ENCODE results near the gene L2HGDH. TPM values are rescaled to one million over a fixed set of nuclear protein-coding genes. Genes with fewer than 3 reads are reported as not detected.

Gene L2HGDH
- total and polyA plus RNA-seq, 9 of the 15 experiments (the other 6 are each of a cell fraction or from before 2014, with no cell fraction given): 1.7 to 16.1 (median 10.5) TPM

GRCh38 chr14:50285861-50286260 is 26.2 kb downstream of the L2HGDH start (continued):
- TF ChIP-seq MYBL2 (IDR thresholded peaks at IDR 0.05; ENCODE audit: low read depth) (no peak), MYBL2 (CRISPR knock-in tag; IDR thresholded peaks at IDR 0.05; ENCODE audit: borderline replicate concordance) (no peak)

DNA sequence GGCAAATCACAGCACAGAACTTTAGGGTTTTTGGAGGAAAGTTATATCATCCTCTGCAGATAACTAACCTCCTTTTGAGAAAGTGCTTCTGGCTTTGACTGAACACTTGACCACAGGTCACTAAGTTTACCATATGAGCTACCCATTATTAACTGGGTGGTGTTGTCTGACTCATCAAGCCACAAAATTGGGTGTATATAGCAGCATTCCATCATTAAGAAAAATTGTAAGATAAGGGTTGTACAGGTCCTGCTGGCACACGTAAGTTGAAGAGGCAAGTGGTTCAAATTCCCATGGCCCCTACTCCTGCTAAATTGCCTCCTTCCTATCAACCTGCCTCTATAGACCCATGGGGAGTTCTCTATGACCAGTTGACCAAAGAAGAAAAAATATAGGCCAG is 39.5 kb downstream of the L2HGDH start:
- ATAC-seq (no peak), DNase-seq (ENCODE audit: extremely low read depth in 1 of 4, low spot score in 3 of 4) (no peak), FAIRE-seq (no peak)
- Histone ChIP-seq H3K36me3 (ENCODE audit: control insufficient read depth, insufficient read depth, low read length) (no peaks in the 10 kb centered on the region), H3K9me3 (replicated peaks; ENCODE audit: control insufficient read depth, insufficient read depth, low read depth, low read length) (no peaks in the 10 kb centered on the region), H4K20me1 (replicated peaks; ENCODE audit: control insufficient read depth, insufficient read depth, low read length) (no peaks in the 10 kb centered on the region), H3K79me2 (ENCODE audit: control insufficient read depth, insufficient read depth, low read length) (no peaks in the 10 kb centered on the region), H3K27ac (ENCODE audit: extremely low read depth, low read depth, low read length) (no peak overlapping the region), H3K9ac (ENCODE audit: insufficient read depth in 1 of 2, low read depth in 2 of 2, low read length in 2 of 2) (no peak overlapping the region), H3K4me2 (ENCODE audit: insufficient read depth, low read length) (no peak overlapping the region), H2AFZ (ENCODE audit: low read depth, low read length) (no peak overlapping the region), H3K4me3 (no peak overlapping the region), H3K9me1 (ENCODE audit: control insufficient read depth, insufficient read depth, low read length) (no peaks in the 10 kb centered on the region), H3K27me3 (ENCODE audit: control insufficient read depth in 2 of 2, insufficient read depth in 2 of 2, low read length in 2 of 2) (no peaks in the 10 kb centered on the region), H3K4me1 (replicated peaks in 1 of 2; ENCODE audit: control insufficient read depth in 2 of 2, insufficient read depth in 2 of 2, low read length in 2 of 2) (no peaks in the 10 kb centered on the region)
- POLR2A ChIA-PET: no interaction called here
- intact Hi-C loops (cut with micrococcal nuclease): no loop called here
- in situ Hi-C loops (cut with MboI): no loop called here
- whole genome bisulfite sequencing (ENCODE audit: insufficient coverage, low coverage, missing lambda C conversion rate): 82% methylated on average over 1 of the region's 1 CpG
- no TSS peak for BruUV-seq (replicated peaks)
- CTCF ChIA-PET (ENCODE audit: low intra/inter-chr PET ratio): no interaction called here
- TF ChIP-seq ZNF609 (CRISPR knock-in tag; IDR thresholded peaks at IDR 0.05; ENCODE audit: borderline replicate concordance): no peak
- TF ChIP-seq, protein P1, sequence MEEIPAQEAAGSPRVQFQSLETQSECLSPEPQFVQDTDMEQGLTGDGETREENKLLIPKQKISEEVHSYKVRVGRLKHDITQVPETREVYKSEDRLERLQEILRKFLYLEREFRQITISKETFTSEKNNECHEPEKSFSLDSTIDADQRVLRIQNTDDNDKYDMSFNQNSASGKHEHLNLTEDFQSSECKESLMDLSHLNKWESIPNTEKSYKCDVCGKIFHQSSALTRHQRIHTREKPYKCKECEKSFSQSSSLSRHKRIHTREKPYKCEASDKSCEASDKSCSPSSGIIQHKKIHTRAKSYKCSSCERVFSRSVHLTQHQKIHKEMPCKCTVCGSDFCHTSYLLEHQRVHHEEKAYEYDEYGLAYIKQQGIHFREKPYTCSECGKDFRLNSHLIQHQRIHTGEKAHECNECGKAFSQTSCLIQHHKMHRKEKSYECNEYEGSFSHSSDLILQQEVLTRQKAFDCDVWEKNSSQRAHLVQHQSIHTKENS (CRISPR knock-in tag; IDR thresholded peaks at IDR 0.05): no peak
- no peak for TF ChIP-seq NCOA6 (IDR thresholded peaks at IDR 0.05)
- no peak for TF ChIP-seq ZNF24 (IDR thresholded peaks at IDR 0.05)
- TF ChIP-seq, protein P2, sequence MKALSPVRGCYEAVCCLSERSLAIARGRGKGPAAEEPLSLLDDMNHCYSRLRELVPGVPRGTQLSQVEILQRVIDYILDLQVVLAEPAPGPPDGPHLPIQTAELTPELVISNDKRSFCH (CRISPR knock-in tag; IDR thresholded peaks at IDR 0.05): no peak
- TF ChIP-seq, protein P2 (tag; IDR thresholded peaks at IDR 0.05): no peak
- TF ChIP-seq WHSC1 (IDR thresholded peaks at IDR 0.05; ENCODE audit: low read length): no peak
- no peak for TF ChIP-seq PRMT5 (CRISPR knock-in tag; IDR thresholded peaks at IDR 0.05)
- TF ChIP-seq NFRKB (IDR thresholded peaks at IDR 0.05; ENCODE audit: low read depth): no peak
- TF ChIP-seq POLR2A (conservative IDR thresholded peaks at IDR 0.05): no peak
- TF ChIP-seq UBTF (IDR thresholded peaks at IDR 0.05; ENCODE audit: borderline replicate concordance in 1 of 2, low read depth in 2 of 2, low read length in 2 of 2): no peak
- no peak for TF ChIP-seq HIVEP1 (CRISPR knock-in tag; IDR thresholded peaks at IDR 0.05)
- no peak for TF ChIP-seq ZZZ3 (IDR thresholded peaks at IDR 0.05)
